GM23338 (cell line): ENCODE measurements around the gene TICRR.

Experiments
- CREB1 ChIP-seq: fragments of 250-450 bp; sonication (Bioruptor Pico); IDR thresholded peaks from 2 replicates; pipeline ENCODE4 v1.5.0; 2020; ENCODE audit warnings: low read depth, mild to moderate bottlenecking, moderate library complexity
- CTCF ChIP-seq, 2 experiments: fragments of 200-600 bp in 1 of 2; sonication (generic) in 1 of 2; conservative IDR thresholded peaks; 2 replicates each; pipeline versions ENCODE4 v1.5.1 to v1.6.1; 2016 to 2017; ENCODE audit warnings: antibody characterized with exemption in 2 of 2, low read depth in 2 of 2, mild to moderate bottlenecking in 2 of 2, moderate library complexity in 1 of 2
- ETS1 ChIP-seq: IDR thresholded peaks from 2 replicates; pipeline ENCODE4 v1.6.1; 2016; ENCODE audit warnings: antibody characterized with exemption
- EZH2 ChIP-seq: fragments of 200-600 bp; sonication (generic); IDR thresholded peaks from one replicate; pipeline ENCODE4 v1.8.0; 2017; ENCODE audit warnings: antibody characterized with exemption, mild to moderate bottlenecking, low read depth; ENCODE audit not compliant: unreplicated experiment
- EZH2phosphoT487 ChIP-seq: fragments of 200-600 bp; sonication (generic); IDR thresholded peaks from one replicate; pipeline ENCODE4 v1.8.1; 2018; ENCODE audit warnings: antibody characterized with exemption; ENCODE audit not compliant: unreplicated experiment
- JUNB ChIP-seq: IDR thresholded peaks from one replicate; pipeline ENCODE4 v1.6.1; 2016; ENCODE audit warnings: antibody characterized with exemption; ENCODE audit not compliant: unreplicated experiment
- NANOG ChIP-seq: IDR thresholded peaks from 2 replicates; pipeline ENCODE4 v1.6.1; 2016; ENCODE audit warnings: antibody characterized with exemption, borderline replicate concordance
- POLR2AphosphoS5 ChIP-seq: IDR thresholded peaks from 2 replicates; pipeline ENCODE4 v1.6.1; 2016; ENCODE audit warnings: antibody characterized with exemption, low read depth
- REST ChIP-seq: IDR thresholded peaks from one replicate; pipeline ENCODE4 v1.6.1; 2018; ENCODE audit warnings: antibody characterized with exemption; ENCODE audit not compliant: unreplicated experiment
- STAT1 ChIP-seq: IDR thresholded peaks from one replicate; pipeline ENCODE4 v1.6.1; 2016; ENCODE audit warnings: antibody characterized with exemption; ENCODE audit not compliant: unreplicated experiment
- ZNF114 ChIP-seq: fragments of 250-450 bp; sonication (Bioruptor Pico); IDR thresholded peaks from 2 replicates; pipeline ENCODE4 v1.5.0; 2020; ENCODE audit warnings: mild to moderate bottlenecking, moderate library complexity
- ZNF331 ChIP-seq: fragments of 250-450 bp; sonication (Bioruptor Pico); IDR thresholded peaks from 2 replicates; pipeline ENCODE4 v1.5.0; 2020; ENCODE audit warnings: low read depth, mild to moderate bottlenecking, moderate library complexity
- TF ChIP-seq, protein P1 (sequence below): fragments of 250-450 bp; sonication (Bioruptor Pico); IDR thresholded peaks from 2 replicates; pipeline ENCODE4 v1.5.0; 2020; ENCODE audit warnings: mild to moderate bottlenecking, moderate library complexity

DNA sequence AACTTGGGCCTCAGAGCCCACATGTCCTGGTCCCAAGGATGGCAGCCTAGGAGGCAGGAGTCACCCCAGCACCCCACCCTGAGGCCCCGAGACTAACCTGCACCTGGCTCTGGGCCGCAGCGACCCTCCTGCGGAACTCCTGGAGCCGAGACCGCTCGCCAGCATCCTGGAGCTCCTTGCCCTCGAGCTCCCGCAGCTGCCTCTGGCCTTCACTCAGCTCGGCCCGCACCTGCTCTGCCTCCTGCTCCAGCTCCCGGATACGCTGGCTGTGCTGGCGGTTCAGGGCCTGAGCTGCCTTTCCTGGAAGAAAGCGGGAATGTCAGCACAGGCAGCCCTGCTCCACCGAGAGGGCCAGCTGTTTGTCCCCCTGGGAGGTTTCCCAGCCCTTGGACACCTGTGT is 66.8 kb downstream of the TICRR start:
- no peak for TF ChIP-seq CTCF (conservative IDR thresholded peaks at IDR 0.05; ENCODE audit: low read depth in 2 of 2)
- no peak for TF ChIP-seq REST
- TF ChIP-seq EZH2phosphoT487: no peak
- TF ChIP-seq EZH2: no peak
- no peak for TF ChIP-seq JUNB
- TF ChIP-seq POLR2AphosphoS5: no peak
- TF ChIP-seq CREB1: no peak
- TF ChIP-seq ETS1: no peak
- TF ChIP-seq, protein P1, sequence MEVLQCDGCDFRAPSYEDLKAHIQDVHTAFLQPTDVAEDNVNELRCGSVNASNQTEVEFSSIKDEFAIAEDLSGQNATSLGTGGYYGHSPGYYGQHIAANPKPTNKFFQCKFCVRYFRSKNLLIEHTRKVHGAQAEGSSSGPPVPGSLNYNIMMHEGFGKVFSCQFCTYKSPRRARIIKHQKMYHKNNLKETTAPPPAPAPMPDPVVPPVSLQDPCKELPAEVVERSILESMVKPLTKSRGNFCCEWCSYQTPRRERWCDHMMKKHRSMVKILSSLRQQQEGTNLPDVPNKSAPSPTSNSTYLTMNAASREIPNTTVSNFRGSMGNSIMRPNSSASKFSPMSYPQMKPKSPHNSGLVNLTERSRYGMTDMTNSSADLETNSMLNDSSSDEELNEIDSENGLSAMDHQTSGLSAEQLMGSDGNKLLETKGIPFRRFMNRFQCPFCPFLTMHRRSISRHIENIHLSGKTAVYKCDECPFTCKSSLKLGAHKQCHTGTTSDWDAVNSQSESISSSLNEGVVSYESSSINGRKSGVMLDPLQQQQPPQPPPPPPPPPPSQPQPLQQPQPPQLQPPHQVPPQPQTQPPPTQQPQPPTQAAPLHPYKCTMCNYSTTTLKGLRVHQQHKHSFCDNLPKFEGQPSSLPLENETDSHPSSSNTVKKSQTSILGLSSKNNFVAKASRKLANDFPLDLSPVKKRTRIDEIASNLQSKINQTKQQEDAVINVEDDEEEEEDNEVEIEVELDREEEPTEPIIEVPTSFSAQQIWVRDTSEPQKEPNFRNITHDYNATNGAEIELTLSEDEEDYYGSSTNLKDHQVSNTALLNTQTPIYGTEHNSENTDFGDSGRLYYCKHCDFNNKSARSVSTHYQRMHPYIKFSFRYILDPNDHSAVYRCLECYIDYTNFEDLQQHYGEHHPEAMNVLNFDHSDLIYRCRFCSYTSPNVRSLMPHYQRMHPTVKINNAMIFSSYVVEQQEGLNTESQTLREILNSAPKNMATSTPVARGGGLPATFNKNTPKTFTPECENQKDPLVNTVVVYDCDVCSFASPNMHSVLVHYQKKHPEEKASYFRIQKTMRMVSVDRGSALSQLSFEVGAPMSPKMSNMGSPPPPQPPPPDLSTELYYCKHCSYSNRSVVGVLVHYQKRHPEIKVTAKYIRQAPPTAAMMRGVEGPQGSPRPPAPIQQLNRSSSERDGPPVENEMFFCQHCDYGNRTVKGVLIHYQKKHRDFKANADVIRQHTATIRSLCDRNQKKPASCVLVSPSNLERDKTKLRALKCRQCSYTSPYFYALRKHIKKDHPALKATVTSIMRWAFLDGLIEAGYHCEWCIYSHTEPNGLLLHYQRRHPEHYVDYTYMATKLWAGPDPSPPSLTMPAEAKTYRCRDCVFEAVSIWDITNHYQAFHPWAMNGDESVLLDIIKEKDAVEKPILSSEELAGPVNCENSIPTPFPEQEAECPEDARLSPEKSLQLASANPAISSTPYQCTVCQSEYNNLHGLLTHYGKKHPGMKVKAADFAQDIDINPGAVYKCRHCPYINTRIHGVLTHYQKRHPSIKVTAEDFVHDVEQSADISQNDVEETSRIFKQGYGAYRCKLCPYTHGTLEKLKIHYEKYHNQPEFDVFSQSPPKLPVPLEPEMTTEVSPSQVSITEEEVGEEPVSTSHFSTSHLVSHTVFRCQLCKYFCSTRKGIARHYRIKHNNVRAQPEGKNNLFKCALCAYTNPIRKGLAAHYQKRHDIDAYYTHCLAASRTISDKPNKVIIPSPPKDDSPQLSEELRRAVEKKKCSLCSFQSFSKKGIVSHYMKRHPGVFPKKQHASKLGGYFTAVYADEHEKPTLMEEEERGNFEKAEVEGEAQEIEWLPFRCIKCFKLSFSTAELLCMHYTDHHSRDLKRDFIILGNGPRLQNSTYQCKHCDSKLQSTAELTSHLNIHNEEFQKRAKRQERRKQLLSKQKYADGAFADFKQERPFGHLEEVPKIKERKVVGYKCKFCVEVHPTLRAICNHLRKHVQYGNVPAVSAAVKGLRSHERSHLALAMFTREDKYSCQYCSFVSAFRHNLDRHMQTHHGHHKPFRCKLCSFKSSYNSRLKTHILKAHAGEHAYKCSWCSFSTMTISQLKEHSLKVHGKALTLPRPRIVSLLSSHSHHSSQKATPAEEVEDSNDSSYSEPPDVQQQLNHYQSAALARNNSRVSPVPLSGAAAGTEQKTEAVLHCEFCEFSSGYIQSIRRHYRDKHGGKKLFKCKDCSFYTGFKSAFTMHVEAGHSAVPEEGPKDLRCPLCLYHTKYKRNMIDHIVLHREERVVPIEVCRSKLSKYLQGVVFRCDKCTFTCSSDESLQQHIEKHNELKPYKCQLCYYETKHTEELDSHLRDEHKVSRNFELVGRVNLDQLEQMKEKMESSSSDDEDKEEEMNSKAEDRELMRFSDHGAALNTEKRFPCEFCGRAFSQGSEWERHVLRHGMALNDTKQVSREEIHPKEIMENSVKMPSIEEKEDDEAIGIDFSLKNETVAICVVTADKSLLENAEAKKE (CRISPR knock-in tag): no peak
- TF ChIP-seq NANOG: no peak
- no peak for TF ChIP-seq ZNF114 (CRISPR knock-in tag)
- no peak for TF ChIP-seq STAT1
- TF ChIP-seq ZNF331 (CRISPR knock-in tag): no peak
